DOHH2 (cell line): Measurements from ENCODE around the gene POTEF.
"Not testable (repeated sequence)": the region's sequence is repeated elsewhere in the genome, so short reads cannot be mapped to it uniquely, and the experiment has no call there.

Source experiments
- CTCF ChIP-seq: fragments of 200-600 bp; sonication (generic); IDR thresholded peaks from one replicate; pipeline ENCODE4 v1.5.1; 2014; ENCODE audit warnings: antibody characterized with exemption, mild to moderate bottlenecking, low read depth, low read length; ENCODE audit not compliant: poor library complexity, severe bottlenecking
- EZH2phosphoT487 ChIP-seq: fragments of 200-600 bp; sonication (generic); IDR thresholded peaks from 2 replicates; pipeline ENCODE4 v1.6.1; 2017; ENCODE audit warnings: borderline replicate concordance, mild to moderate bottlenecking, antibody characterized with exemption, low read length, moderate library complexity, mixed read lengths

- TF ChIP-seq CTCF, EZH2phosphoT487: not testable (repeated sequence)
These were observed 16.0 kb upstream of the POTEF start, which contains the start of gene CCDC74B for GRCh38 chr2:130145006-130145414.
